HFFc6 (cell line): ENCODE measurements around the gene ODAD2. TPM values are rescaled to one million over a fixed set of nuclear protein-coding genes. Genes with fewer than 3 reads are reported as not detected.
"Not testable (repeated sequence)": the region's sequence is repeated elsewhere in the genome, so short reads cannot be mapped to it uniquely, and the experiment has no call there.

ENCODE experiments used
- DNase-seq: peaks from one replicate; pipeline ENCODE4 v3.0.0-alpha.2; 2018
- H3K27ac Mint-ChIP-seq: 2 replicates; pipeline ENCODE4 v1.8.0; 2020; ENCODE audit warnings: mild to moderate bottlenecking, mixed read lengths
- H3K27me3 Mint-ChIP-seq: 2 replicates; pipeline ENCODE4 v1.8.0; 2021; ENCODE audit warnings: mild to moderate bottlenecking, moderate library complexity, mixed read lengths; ENCODE audit not compliant: insufficient read depth
- H3K36me3 Mint-ChIP-seq: 2 replicates; pipeline ENCODE4 v1.8.0; 2021; ENCODE audit warnings: low read depth, mixed read lengths
- H3K4me1 Mint-ChIP-seq: 2 replicates; pipeline ENCODE4 v1.8.0; 2020; ENCODE audit warnings: low read depth, mixed read lengths
- H3K4me3 Mint-ChIP-seq: 2 replicates; pipeline ENCODE4 v1.8.0; 2020; ENCODE audit warnings: mild to moderate bottlenecking, moderate library complexity, mixed read lengths
- H3K9me3 Mint-ChIP-seq: 2 replicates; pipeline ENCODE4 v1.8.0; 2020; ENCODE audit warnings: mild to moderate bottlenecking, mixed read lengths
- total RNA-seq, 6 experiments: library from RNA; stranded (reverse); fragmentation: NEBNext Ultra II Directional; extraction: Animal tissue kit (Norgen Biotek cat#: 25700); gene quantifications; 2 replicates in 1 of 6; 3 replicates in 5 of 6; pipeline ENCODE4 v1.2.3, GENCODE V29; 2021
- TF ChIP-seq, protein P1 (sequence below): fragments of 200-600 bp; sonication (generic); IDR thresholded peaks from 2 replicates; pipeline ENCODE4 v1.5.0; 2021; ENCODE audit warnings: antibody characterized with exemption, mild to moderate bottlenecking

ODAD2 gene
- total RNA-seq, 6 experiments from 2014 or later = 10.3 to 17.5 (median 12.4) TPM

GRCh38 chr10:27986821-27987220 is 12.1 kb downstream of the ODAD2 start:
- Mint-ChIP-seq H3K4me3 (no peak overlapping the region), H3K36me3 (peaks cover 39% of the 10 kb centered on the region), H3K4me1 (peaks cover 32% of the 10 kb centered on the region), H3K27me3 (no peaks in the 10 kb centered on the region), H3K9me3 (no peaks in the 10 kb centered on the region), H3K27ac (no peak overlapping the region)
- TF ChIP-seq, protein P1, sequence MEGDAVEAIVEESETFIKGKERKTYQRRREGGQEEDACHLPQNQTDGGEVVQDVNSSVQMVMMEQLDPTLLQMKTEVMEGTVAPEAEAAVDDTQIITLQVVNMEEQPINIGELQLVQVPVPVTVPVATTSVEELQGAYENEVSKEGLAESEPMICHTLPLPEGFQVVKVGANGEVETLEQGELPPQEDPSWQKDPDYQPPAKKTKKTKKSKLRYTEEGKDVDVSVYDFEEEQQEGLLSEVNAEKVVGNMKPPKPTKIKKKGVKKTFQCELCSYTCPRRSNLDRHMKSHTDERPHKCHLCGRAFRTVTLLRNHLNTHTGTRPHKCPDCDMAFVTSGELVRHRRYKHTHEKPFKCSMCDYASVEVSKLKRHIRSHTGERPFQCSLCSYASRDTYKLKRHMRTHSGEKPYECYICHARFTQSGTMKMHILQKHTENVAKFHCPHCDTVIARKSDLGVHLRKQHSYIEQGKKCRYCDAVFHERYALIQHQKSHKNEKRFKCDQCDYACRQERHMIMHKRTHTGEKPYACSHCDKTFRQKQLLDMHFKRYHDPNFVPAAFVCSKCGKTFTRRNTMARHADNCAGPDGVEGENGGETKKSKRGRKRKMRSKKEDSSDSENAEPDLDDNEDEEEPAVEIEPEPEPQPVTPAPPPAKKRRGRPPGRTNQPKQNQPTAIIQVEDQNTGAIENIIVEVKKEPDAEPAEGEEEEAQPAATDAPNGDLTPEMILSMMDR = no peak
- no peak for DNase-seq

DNA sequence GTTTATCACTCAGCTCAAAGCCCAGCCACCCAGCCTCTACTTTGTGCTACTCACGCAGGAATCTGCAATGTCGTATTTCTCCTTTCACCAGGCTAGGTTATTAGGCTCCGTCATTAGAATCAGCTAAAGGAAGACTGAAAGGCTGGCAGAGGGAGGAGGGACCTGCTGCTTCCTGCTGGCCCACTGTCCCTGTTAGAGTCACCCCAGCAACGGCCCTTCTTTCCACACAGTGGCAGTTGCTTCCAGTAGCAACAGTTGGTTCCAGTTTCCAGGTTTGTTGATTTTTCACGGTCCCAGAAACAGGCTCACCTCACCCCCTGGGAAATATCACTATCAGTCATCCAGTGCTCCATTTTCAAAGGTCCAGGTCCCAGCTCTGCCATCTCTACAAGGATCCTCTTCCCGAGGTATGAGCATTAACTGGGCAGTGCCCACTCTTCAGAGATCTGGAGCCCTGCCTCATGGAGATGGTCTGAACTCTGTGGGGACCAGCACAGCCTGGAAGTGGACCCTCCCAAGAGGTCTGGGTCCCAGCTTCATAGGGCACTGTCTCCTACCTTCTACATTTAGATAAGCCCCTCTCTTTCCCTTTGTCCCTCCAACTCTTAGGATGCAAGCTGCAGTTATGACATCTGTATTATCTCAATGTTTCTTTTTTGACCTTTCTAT is 15.9 kb downstream of the ODAD2 start:
- H3K27ac Mint-ChIP-seq = no peak overlapping the region
- TF ChIP-seq, protein P1 = no peak
- H3K4me3 Mint-ChIP-seq = no peak overlapping the region
- H3K4me1 Mint-ChIP-seq = peaks cover 8% of the 10 kb centered on the region
- H3K27me3 Mint-ChIP-seq = no peaks in the 10 kb centered on the region
- peaks cover 50% of the 10 kb centered on the region for H3K36me3 Mint-ChIP-seq
- no peak for DNase-seq
- no peaks in the 10 kb centered on the region for H3K9me3 Mint-ChIP-seq

- H3K27ac Mint-ChIP-seq = no peak overlapping the region
- H3K36me3 Mint-ChIP-seq = peaks cover 63% of the 10 kb centered on the region
- peaks cover 4% of the 10 kb centered on the region; the same call in 1 of the 2 replicates for H3K9me3 Mint-ChIP-seq
- peaks cover 8% of the 10 kb centered on the region for H3K4me1 Mint-ChIP-seq
- no peak for DNase-seq
- no peak overlapping the region for H3K4me3 Mint-ChIP-seq
- TF ChIP-seq, protein P1 = no peak
- no peaks in the 10 kb centered on the region; the same call in 1 of the 2 replicates for H3K27me3 Mint-ChIP-seq
These were observed 17.1 kb downstream of the ODAD2 start for GRCh38 chr10:27981744-27982143.

GRCh38 chr10:27970795-27971194 is 28.1 kb downstream of the ODAD2 start:
- Mint-ChIP-seq H3K4me1 (peaks cover 13% of the 10 kb centered on the region), H3K36me3 (peaks cover 28% of the 10 kb centered on the region)
- H3K9me3 Mint-ChIP-seq, H3K27me3 Mint-ChIP-seq, H3K4me3 Mint-ChIP-seq, DNase-seq, H3K27ac Mint-ChIP-seq: not testable (repeated sequence)

DNA sequence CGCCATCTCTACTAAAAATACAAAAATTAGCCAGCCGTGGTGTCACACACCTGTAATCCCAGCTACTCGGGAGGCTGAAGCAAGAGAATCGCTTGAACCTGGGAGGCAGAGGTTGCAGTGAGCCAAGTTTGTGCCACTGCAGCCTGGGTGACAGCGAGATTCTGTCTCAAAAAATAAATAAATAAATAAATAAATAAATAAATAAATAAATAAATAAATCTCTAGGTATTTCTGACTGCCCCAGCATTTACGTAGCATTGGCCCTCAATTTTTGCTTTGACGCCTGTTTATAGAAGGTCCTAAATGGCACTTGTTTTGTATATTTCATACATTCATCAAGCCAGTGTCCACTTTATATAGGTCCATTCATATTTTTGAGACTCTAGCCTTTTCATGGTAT is 28.9 kb downstream of the ODAD2 start:
- Mint-ChIP-seq H3K36me3 (peaks cover 27% of the 10 kb centered on the region), H3K4me1 (peaks cover 13% of the 10 kb centered on the region)
- H3K9me3 Mint-ChIP-seq, DNase-seq, H3K27me3 Mint-ChIP-seq, H3K27ac Mint-ChIP-seq, H3K4me3 Mint-ChIP-seq: not testable (repeated sequence)

GRCh38 chr10:27959093-27959715 is 39.7 kb downstream of the ODAD2 start:
- peaks cover 18% of the 10 kb centered on the region; the same call in 1 of the 2 replicates for H3K4me1 Mint-ChIP-seq
- TF ChIP-seq, protein P1 = no peak
- no peak for DNase-seq
- H3K9me3 Mint-ChIP-seq = no peaks in the 10 kb centered on the region
- no peaks in the 10 kb centered on the region for H3K27me3 Mint-ChIP-seq
- peak overlapping the region; percentile 45 for H3K4me3 Mint-ChIP-seq
- H3K36me3 Mint-ChIP-seq = peaks cover 22% of the 10 kb centered on the region
- no peak overlapping the region for H3K27ac Mint-ChIP-seq

DNA sequence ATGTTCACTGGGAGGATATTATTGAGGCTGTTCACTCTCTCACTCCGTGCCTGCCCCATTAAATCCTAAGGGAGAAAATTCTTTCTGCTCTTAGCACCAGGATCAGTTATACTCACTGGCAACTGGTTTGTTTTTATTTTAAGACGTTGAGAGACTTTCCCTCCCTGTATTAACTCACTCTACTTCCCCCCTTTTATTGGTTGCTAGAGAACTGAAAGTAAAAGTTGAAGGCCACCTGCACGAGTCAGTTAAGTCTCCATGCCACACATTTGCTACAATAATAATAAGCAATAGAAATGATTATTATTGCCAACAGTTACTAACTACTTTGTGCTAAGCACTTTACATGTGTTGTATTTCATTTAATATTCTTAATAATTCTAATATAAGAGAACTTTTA is 40.5 kb downstream of the ODAD2 start:
- Mint-ChIP-seq H3K4me3 (peak overlapping the region; percentile 45; the same call in 1 of the 2 replicates), H3K4me1 (peaks cover 25% of the 10 kb centered on the region; the same call in 1 of the 2 replicates), H3K36me3 (peaks cover 22% of the 10 kb centered on the region)
- not testable (repeated sequence) for H3K9me3 Mint-ChIP-seq, H3K27ac Mint-ChIP-seq, DNase-seq, H3K27me3 Mint-ChIP-seq
